IMR-90 (cell line): ENCODE measurements around the gene ERCC6. TPM values are rescaled to one million over a fixed set of nuclear protein-coding genes. Genes with fewer than 3 reads are reported as not detected.

Source experiments
- ATAC-seq: fragments of 200-7000 bp; cut with Tn5 transposase; 2 replicates; pipeline ENCODE4 v1.9.1; 2020; ENCODE audit warnings: low read depth, mild to moderate bottlenecking, moderate library complexity
- BruUV-seq: library from RNA; stranded (reverse); fragments of 400-500 nt; replicated peaks from 2 replicates; lab custom pipeline; 2021; lab: Mats Ljungman, UMichigan
- CTCF ChIA-PET: fragments of 300-600 bp; formaldehyde crosslinking; extraction: SDS; loops from one replicate; lab custom pipeline; 2021; ENCODE audit warnings: antibody characterized with exemption; lab: Yijun Ruan, JAX
- POLR2A ChIA-PET: fragments of 300-600 bp; sonication (Branson Sonifier 250); formaldehyde crosslinking; loops from one replicate; lab custom pipeline; 2022; ENCODE audit warnings: antibody characterized with exemption; ENCODE audit not compliant: unreplicated experiment; lab: Charles Lee
- DNase-seq: peaks from one replicate; pipeline ENCODE4 v3.0.0; 2013
- H2AFZ ChIP-seq: replicated peaks from 2 replicates; pipeline ENCODE3; 2013; ENCODE audit warnings: low read length, mild to moderate bottlenecking; ENCODE audit not compliant: poor library complexity
- H2AK5ac ChIP-seq: 2 replicates; pipeline ENCODE4 v1.6.1; 2013; ENCODE audit warnings: low read depth, low read length, inconsistent platforms
- H2AK9ac ChIP-seq: replicated peaks from 2 replicates; pipeline ENCODE3; 2013; ENCODE audit warnings: mild to moderate bottlenecking, low read depth, low read length, moderate library complexity; ENCODE audit not compliant: poor library complexity
- H2BK120ac ChIP-seq: 2 replicates; pipeline ENCODE4 v1.6.1; 2013; ENCODE audit warnings: low read depth, low read length, inconsistent platforms
- H2BK15ac ChIP-seq: 3 replicates; pipeline ENCODE4 v1.6.1; 2013; ENCODE audit warnings: low read depth, low read length, inconsistent platforms
- H2BK20ac ChIP-seq: 2 replicates; pipeline ENCODE4 v1.6.1; 2013; ENCODE audit warnings: low read depth, mild to moderate bottlenecking, inconsistent platforms, low read length, moderate library complexity
- H2BK5ac ChIP-seq: 2 replicates; pipeline ENCODE4 v1.6.1; 2013; ENCODE audit warnings: mild to moderate bottlenecking, low read depth, low read length, inconsistent platforms; ENCODE audit not compliant: poor library complexity, severe bottlenecking
- H3K14ac ChIP-seq: replicated peaks from 2 replicates; pipeline ENCODE4 v1.6.1; 2013; ENCODE audit warnings: low read depth, low read length, inconsistent platforms
- H3K18ac ChIP-seq: 2 replicates; pipeline ENCODE4 v1.6.1; 2013; ENCODE audit warnings: low read depth, low read length, control low read depth
- H3K23ac ChIP-seq: 2 replicates; pipeline ENCODE4 v1.6.1; 2013; ENCODE audit warnings: low read depth, low read length, inconsistent platforms
- H3K27ac ChIP-seq: 2 replicates; pipeline ENCODE4 v1.5.1; 2013; ENCODE audit warnings: mild to moderate bottlenecking, control low read depth, low read length; ENCODE audit not compliant: insufficient read depth
- H3K27me3 ChIP-seq: 2 replicates; pipeline ENCODE4 v1.6.1; 2013; ENCODE audit warnings: low read length; ENCODE audit not compliant: control insufficient read depth, insufficient read depth
- H3K36me3 ChIP-seq: 2 replicates; pipeline ENCODE4 v1.6.1; 2013; ENCODE audit warnings: low read length, mixed read lengths; ENCODE audit not compliant: control insufficient read depth, insufficient read depth
- H3K4ac ChIP-seq: 2 replicates; pipeline ENCODE4 v1.6.1; 2013; ENCODE audit warnings: low read depth, low read length, inconsistent platforms
- H3K4me1 ChIP-seq: 2 replicates; pipeline ENCODE4 v1.6.1; 2013; ENCODE audit warnings: low read length, mixed read lengths; ENCODE audit not compliant: control insufficient read depth, insufficient read depth
- H3K4me2 ChIP-seq: 2 replicates; pipeline ENCODE4 v1.6.1; 2013; ENCODE audit warnings: low read depth, mild to moderate bottlenecking, control low read depth, low read length, moderate library complexity
- H3K4me3 ChIP-seq: 2 replicates; pipeline ENCODE4 v1.5.1; 2013; ENCODE audit warnings: low read depth, mild to moderate bottlenecking, control low read depth, low read length, moderate library complexity; ENCODE audit not compliant: insufficient read depth
- H3K56ac ChIP-seq: 2 replicates; pipeline ENCODE4 v1.6.1; 2013; ENCODE audit warnings: low read length, inconsistent platforms; ENCODE audit not compliant: insufficient read depth; ENCODE audit errors: extremely low read depth
- H3K79me1 ChIP-seq, 2 experiments: 2 replicates each; pipeline ENCODE4 v1.6.1; 2013; ENCODE audit warnings: low read length in 2 of 2, inconsistent platforms in 1 of 2, low read depth in 1 of 2
- H3K9ac ChIP-seq: 2 replicates; pipeline ENCODE4 v1.6.1; 2013; ENCODE audit warnings: low read depth, low read length, control low read depth
- H3K9me1 ChIP-seq: 2 replicates; pipeline ENCODE4 v1.6.1; 2013; ENCODE audit warnings: low read length, inconsistent platforms; ENCODE audit not compliant: insufficient read depth
- H3K9me3 ChIP-seq: 2 replicates; pipeline ENCODE4 v1.6.1; 2013; ENCODE audit warnings: low read length; ENCODE audit not compliant: control insufficient read depth, insufficient read depth
- H4K20me1 ChIP-seq: 2 replicates; pipeline ENCODE4 v1.6.1; 2013; ENCODE audit warnings: low read length, inconsistent platforms; ENCODE audit not compliant: insufficient read depth
- H4K5ac ChIP-seq: 2 replicates; pipeline ENCODE4 v1.6.1; 2013; ENCODE audit warnings: mild to moderate bottlenecking, low read depth, low read length, control low read depth
- H4K8ac ChIP-seq, 2 experiments: 2 replicates each; pipeline ENCODE4 v1.6.1; 2013; ENCODE audit warnings: low read depth in 2 of 2, low read length in 2 of 2, control low read depth in 1 of 2, inconsistent platforms in 1 of 2
- H4K91ac ChIP-seq: 2 replicates; pipeline ENCODE4 v1.6.1; 2013; ENCODE audit warnings: low read depth, low read length, inconsistent platforms; ENCODE audit not compliant: insufficient read depth
- BHLHE40 ChIP-seq: fragments of 150-350 bp; IDR thresholded peaks from 2 replicates; pipeline ENCODE4 v1.6.1; 2016; ENCODE audit warnings: mild to moderate bottlenecking, low read depth, low read length
- CEBPB ChIP-seq: IDR thresholded peaks from 2 replicates; pipeline ENCODE4 v1.6.1; 2012; ENCODE audit warnings: low read depth, low read length, improper control_type of control experiment
- CHD1 ChIP-seq: IDR thresholded peaks from 2 replicates; pipeline ENCODE4 v1.6.1; 2012; ENCODE audit warnings: low read depth, low read length, improper control_type of control experiment
- FOS ChIP-seq: fragments of 150-350 bp; IDR thresholded peaks from 2 replicates; pipeline ENCODE4 v1.6.1; 2016; ENCODE audit warnings: low read depth, low read length
- MAFK ChIP-seq: IDR thresholded peaks from 2 replicates; pipeline ENCODE4 v1.6.1; 2012; ENCODE audit warnings: low read depth, low read length, improper control_type of control experiment
- MAZ ChIP-seq: IDR thresholded peaks from 2 replicates; pipeline ENCODE4 v1.6.1; 2012; ENCODE audit warnings: low read depth, mild to moderate bottlenecking, low read length, improper control_type of control experiment, moderate library complexity, borderline replicate concordance
- MXI1 ChIP-seq: IDR thresholded peaks from 2 replicates; pipeline ENCODE4 v1.6.1; 2012; ENCODE audit warnings: low read depth, mild to moderate bottlenecking, low read length, moderate library complexity, borderline replicate concordance
- NFE2L2 ChIP-seq: fragments of 150-350 bp; IDR thresholded peaks from 2 replicates; pipeline ENCODE4 v1.6.1; 2016; ENCODE audit warnings: low read depth, mild to moderate bottlenecking, low read length
- POLR2A ChIP-seq: IDR thresholded peaks from 2 replicates; pipeline ENCODE4 v1.6.1; 2012; ENCODE audit warnings: mild to moderate bottlenecking, low read depth, low read length
- RAD21 ChIP-seq: IDR thresholded peaks from 2 replicates; pipeline ENCODE4 v1.6.1; 2012; ENCODE audit warnings: low read length, improper control_type of control experiment
- RCOR1 ChIP-seq: IDR thresholded peaks from 2 replicates; pipeline ENCODE4 v1.6.1; 2012; ENCODE audit warnings: mild to moderate bottlenecking, low read length, improper control_type of control experiment; ENCODE audit not compliant: insufficient replicate concordance
- RFX5 ChIP-seq: IDR thresholded peaks from 2 replicates; pipeline ENCODE4 v1.8.0; 2012; ENCODE audit warnings: low read depth, mild to moderate bottlenecking, low read length, moderate library complexity
- SMC3 ChIP-seq: fragments of 150-350 bp; IDR thresholded peaks from 2 replicates; pipeline ENCODE4 v1.6.1; 2016; ENCODE audit warnings: low read depth, mild to moderate bottlenecking, antibody characterized with exemption, low read length, moderate library complexity
- dilution Hi-C: fragments of 300-500 bp; cut with HindIII; formaldehyde crosslinking; loops from one replicate; pipeline ENCODE4 v1.14.3; 2018; ENCODE audit warnings: low sequenced_read_pairs; ENCODE audit not compliant: unreplicated experiment
- in situ Hi-C: fragments of 300-500 bp; cut with MboI; formaldehyde crosslinking; loops from 3 replicates; pipeline ENCODE4 v1.14.3; 2019; ENCODE audit warnings: low sequenced_read_pairs, inconsistent platforms, mixed read lengths
- intact Hi-C: fragments of 100-400 bp; cut with micrococcal nuclease; formaldehyde crosslinking; loops from 2 replicates; pipeline ENCODE4 v1.10.0; 2022
- polyA plus RNA-seq, 3 experiments: library from polyadenylated mRNA; depleted of rRNA; stranded (reverse); fragments of >200 nt; gene quantifications; 2 replicates each; pipeline ENCODE4 v1.2.3, GENCODE V29; 2012; ENCODE audit warnings: low replicate concordance in 1 of 3
- total RNA-seq: library from RNA; depleted of rRNA; stranded (reverse); fragments of >200 nt; gene quantifications from 2 replicates; pipeline ENCODE4 v1.2.3, GENCODE V29; 2012
- TF ChIP-seq, protein P1 (sequence below): fragments of 150-350 bp; IDR thresholded peaks from 2 replicates; pipeline ENCODE4 v1.6.1; 2017; ENCODE audit warnings: mild to moderate bottlenecking, antibody characterized with exemption, low read length, low read depth
- TF ChIP-seq, protein P2 (sequence below): fragments of 150-350 bp; IDR thresholded peaks from 2 replicates; pipeline ENCODE4 v1.6.1; 2016; ENCODE audit warnings: low read depth, mild to moderate bottlenecking, low read length, moderate library complexity, borderline replicate concordance
- TF ChIP-seq, protein P3 (sequence below): conservative IDR thresholded peaks from 2 replicates; pipeline ENCODE4 v1.5.1; 2012; ENCODE audit warnings: mild to moderate bottlenecking, low read depth, low read length, improper control_type of control experiment

The ERCC6 gene
- total and polyA plus RNA-seq, 2 of the 4 experiments (the other 2 are of a cell fraction), result 7.3 to 14.9 TPM

DNA sequence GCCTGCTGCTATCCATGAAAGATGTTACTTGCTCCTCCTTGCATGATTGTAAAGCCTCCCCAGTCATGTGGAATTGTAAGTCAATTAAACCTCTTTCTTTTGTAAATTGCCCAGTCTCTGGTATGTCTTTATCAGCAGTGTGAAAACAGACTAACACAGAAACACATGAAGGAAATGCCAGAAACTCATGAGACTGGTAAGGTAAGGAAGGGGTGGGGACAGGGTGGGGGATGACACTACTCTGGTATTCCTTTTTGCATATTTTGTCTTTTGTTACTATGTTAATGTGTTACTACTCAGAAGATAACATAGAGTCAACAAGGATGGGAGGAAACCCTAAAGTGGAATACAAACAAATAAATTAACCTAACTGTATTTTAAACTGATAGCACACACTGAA lies 73.2 kb downstream of the ERCC6 start:
- Histone ChIP-seq H4K5ac (no peak overlapping the region), H4K20me1 (no peaks in the 10 kb centered on the region), H4K8ac (no peak overlapping the region), H3K4me2 (no peak overlapping the region), H2BK15ac (no peak overlapping the region), H3K9me3 (no peaks in the 10 kb centered on the region), H3K9me1 (no peaks in the 10 kb centered on the region), H3K4ac (no peak overlapping the region), H3K14ac (no peak overlapping the region), H2BK20ac (no peak overlapping the region), H3K9ac (no peak overlapping the region), H3K4me1 (no peaks in the 10 kb centered on the region), H3K79me1 (no peaks in the 10 kb centered on the region), H3K4me3 (no peak overlapping the region), H3K23ac (no peak overlapping the region), H2BK120ac (no peak overlapping the region), H2AK5ac (no peak overlapping the region), H3K27ac (no peak overlapping the region), H2BK5ac (no peak overlapping the region), H3K18ac (no peak overlapping the region), H2AK9ac (no peak overlapping the region), H3K27me3 (no peaks in the 10 kb centered on the region), H3K56ac (no peak overlapping the region), H4K91ac (no peak overlapping the region), H3K36me3 (peaks cover 4% of the 10 kb centered on the region), H2AFZ (no peak overlapping the region)
- no TSS peak for BruUV-seq
- POLR2A ChIA-PET, result no interaction called here
- CTCF ChIA-PET, result no interaction called here
- TF ChIP-seq MAZ (no peak), CEBPB (no peak), MXI1 (no peak), RFX5 (no peak), FOS (no peak), SMC3 (no peak), MAFK (no peak), NFE2L2 (no peak), BHLHE40 (no peak), RCOR1 (no peak), RAD21 (no peak), POLR2A (no peak), CHD1 (no peak)
- TF ChIP-seq, protein P1, sequence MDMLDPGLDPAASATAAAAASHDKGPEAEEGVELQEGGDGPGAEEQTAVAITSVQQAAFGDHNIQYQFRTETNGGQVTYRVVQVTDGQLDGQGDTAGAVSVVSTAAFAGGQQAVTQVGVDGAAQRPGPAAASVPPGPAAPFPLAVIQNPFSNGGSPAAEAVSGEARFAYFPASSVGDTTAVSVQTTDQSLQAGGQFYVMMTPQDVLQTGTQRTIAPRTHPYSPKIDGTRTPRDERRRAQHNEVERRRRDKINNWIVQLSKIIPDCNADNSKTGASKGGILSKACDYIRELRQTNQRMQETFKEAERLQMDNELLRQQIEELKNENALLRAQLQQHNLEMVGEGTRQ, result no peak
- TF ChIP-seq, protein P2, sequence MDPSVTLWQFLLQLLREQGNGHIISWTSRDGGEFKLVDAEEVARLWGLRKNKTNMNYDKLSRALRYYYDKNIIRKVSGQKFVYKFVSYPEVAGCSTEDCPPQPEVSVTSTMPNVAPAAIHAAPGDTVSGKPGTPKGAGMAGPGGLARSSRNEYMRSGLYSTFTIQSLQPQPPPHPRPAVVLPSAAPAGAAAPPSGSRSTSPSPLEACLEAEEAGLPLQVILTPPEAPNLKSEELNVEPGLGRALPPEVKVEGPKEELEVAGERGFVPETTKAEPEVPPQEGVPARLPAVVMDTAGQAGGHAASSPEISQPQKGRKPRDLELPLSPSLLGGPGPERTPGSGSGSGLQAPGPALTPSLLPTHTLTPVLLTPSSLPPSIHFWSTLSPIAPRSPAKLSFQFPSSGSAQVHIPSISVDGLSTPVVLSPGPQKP, result no peak
- TF ChIP-seq, protein P3, sequence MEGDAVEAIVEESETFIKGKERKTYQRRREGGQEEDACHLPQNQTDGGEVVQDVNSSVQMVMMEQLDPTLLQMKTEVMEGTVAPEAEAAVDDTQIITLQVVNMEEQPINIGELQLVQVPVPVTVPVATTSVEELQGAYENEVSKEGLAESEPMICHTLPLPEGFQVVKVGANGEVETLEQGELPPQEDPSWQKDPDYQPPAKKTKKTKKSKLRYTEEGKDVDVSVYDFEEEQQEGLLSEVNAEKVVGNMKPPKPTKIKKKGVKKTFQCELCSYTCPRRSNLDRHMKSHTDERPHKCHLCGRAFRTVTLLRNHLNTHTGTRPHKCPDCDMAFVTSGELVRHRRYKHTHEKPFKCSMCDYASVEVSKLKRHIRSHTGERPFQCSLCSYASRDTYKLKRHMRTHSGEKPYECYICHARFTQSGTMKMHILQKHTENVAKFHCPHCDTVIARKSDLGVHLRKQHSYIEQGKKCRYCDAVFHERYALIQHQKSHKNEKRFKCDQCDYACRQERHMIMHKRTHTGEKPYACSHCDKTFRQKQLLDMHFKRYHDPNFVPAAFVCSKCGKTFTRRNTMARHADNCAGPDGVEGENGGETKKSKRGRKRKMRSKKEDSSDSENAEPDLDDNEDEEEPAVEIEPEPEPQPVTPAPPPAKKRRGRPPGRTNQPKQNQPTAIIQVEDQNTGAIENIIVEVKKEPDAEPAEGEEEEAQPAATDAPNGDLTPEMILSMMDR, result no peak
- intact Hi-C loops, result no loop called here
- dilution Hi-C loops, result no loop called here
- in situ Hi-C loops, result no loop called here
- ATAC-seq (no peak), DNase-seq (no peak)
